Duodenal mucosa (tissue), 2 donors: ENCODE results near the gene GAL.

Experiments
- H3K27ac ChIP-seq: one replicate; pipeline ENCODE4 v1.7.0; 2013; ENCODE audit warnings: low read depth, low read length
- H3K27me3 ChIP-seq, 2 donors: one replicate each; pipeline ENCODE4 v1.7.0; 2013; ENCODE audit warnings: low read length in 2 of 2, control low read depth in 1 of 2; ENCODE audit not compliant: insufficient read depth in 2 of 2, control insufficient read depth in 1 of 2
- H3K36me3 ChIP-seq, 2 donors: one replicate each; pipeline ENCODE4 v1.7.0; 2013; ENCODE audit warnings: low read length in 2 of 2, control low read depth in 1 of 2; ENCODE audit not compliant: insufficient read depth in 2 of 2, control insufficient read depth in 1 of 2
- H3K4me1 ChIP-seq, 2 donors: one replicate each; pipeline ENCODE4 v1.7.0; 2013; ENCODE audit warnings: low read length in 2 of 2, control low read depth in 1 of 2; ENCODE audit not compliant: insufficient read depth in 2 of 2, control insufficient read depth in 1 of 2
- H3K4me3 ChIP-seq, 2 donors: one replicate each; pipeline ENCODE4 v1.7.0; 2013; ENCODE audit warnings: low read length in 2 of 2, low read depth in 1 of 2
- H3K9ac ChIP-seq, 2 donors: one replicate each; pipeline ENCODE4 v1.7.0; 2013; ENCODE audit warnings: low read length in 2 of 2, low read depth in 1 of 2
- H3K9me3 ChIP-seq, 2 donors: one replicate each; pipeline ENCODE4 v1.7.0; 2013; ENCODE audit warnings: low read length in 2 of 2, control low read depth in 1 of 2; ENCODE audit not compliant: control insufficient read depth in 1 of 2

The GAL gene

DNA sequence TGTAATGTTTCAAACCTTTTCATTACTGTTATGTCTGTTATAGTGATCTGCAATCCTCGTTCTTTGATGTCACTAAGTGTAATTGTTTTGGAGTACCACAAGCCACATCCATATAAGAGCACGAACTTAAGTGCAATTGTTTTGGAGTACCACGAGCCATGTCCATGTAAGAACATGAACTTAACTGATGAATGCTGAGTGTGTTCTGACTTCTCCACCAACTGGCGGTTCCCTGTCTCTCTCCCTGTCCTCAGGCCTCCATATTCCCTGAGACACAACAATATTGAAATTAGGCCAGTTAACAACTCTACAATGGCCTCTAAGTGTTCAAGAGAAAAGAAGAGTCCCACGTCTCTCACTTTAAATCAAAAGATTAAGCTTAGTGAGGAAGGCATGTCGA, 43.4 kb downstream of the GAL start:
- H3K4me1 ChIP-seq, result no peaks in the 10 kb centered on the region
- no peaks in the 10 kb centered on the region for H3K36me3 ChIP-seq

DNA sequence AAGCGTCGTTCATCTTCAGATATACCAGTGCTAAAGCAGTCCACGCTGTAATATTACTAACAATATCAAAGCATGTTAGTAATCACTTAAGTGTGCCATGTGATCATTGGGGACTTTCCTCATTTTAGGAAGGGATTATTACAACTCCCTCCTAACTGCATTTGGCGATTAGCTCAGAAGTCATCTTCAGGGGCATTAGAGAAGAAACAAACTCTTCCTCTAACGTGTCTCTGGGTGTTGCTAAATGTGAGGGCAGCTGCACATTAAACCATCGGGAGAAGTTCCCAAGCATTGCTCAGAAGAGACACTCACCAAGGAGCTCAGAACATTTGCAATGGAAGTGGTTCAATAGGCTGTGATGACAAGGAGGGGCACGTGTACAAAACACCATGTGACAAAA, 49.8 kb downstream of the GAL start:
- H3K4me3 ChIP-seq, result no peak overlapping the region
- H3K27ac ChIP-seq, result no peak overlapping the region
- H3K9ac ChIP-seq, result no peak overlapping the region
- H3K36me3 ChIP-seq, result no peaks in the 10 kb centered on the region
- peaks cover 0 to 3% of the 10 kb centered on the region in 2 donors for H3K27me3 ChIP-seq
- H3K9me3 ChIP-seq, result no peaks in the 10 kb centered on the region
- H3K4me1 ChIP-seq, result no peaks in the 10 kb centered on the region

More for the DNA sequence above, 43.4 kb downstream of the GAL start:
- Histone ChIP-seq H3K9ac (no peak overlapping the region), H3K4me3 (no peak overlapping the region), H3K27me3 (no peaks in the 10 kb centered on the region), H3K27ac (no peak overlapping the region), H3K9me3 (no peaks in the 10 kb centered on the region)

DNA sequence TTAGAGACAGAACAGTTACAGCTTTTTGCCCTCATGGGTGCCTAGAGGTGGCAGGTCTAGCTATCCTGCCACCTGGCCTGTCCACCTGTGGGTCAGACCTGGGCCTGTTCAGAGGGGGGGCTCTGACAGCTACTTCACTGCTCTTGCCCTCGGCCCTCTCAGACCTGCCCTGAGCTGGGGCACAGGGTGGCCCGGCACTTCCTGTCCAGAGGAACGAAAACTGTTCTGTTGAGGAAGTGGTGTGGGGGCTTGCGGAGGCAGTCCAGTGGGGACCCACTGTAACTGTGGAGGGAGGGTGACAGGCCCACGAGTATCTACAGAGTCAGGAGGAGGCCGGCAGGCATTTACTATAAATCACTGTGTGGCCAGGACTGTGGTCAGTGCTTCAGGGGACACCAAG, 50.8 kb downstream of the GAL start:
- H3K36me3 ChIP-seq, result no peaks in the 10 kb centered on the region

DNA sequence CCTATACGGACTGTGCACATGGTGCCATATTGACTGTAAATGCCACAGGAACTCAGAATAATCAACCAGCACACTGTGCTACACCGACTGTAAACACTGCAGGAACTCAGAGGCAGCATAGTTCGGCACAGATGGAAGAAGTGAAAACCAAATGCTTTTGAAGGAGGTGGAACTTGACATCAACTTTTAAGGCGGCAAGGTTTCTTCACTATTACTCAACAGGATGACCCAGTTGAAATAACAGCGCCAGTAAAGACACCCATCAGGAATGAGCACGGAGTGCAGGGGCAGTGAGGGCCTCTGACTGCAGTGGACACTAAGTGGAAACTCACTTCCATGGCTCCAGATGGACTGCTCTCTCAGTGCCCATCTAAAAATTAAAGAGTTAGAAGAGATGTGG, 51.3 kb downstream of the GAL start:
- H3K4me3 ChIP-seq, result no peak overlapping the region
- H3K9me3 ChIP-seq, result no peaks in the 10 kb centered on the region
- no peaks in the 10 kb centered on the region for H3K36me3 ChIP-seq
- no peak overlapping the region for H3K27ac ChIP-seq
- H3K9ac ChIP-seq, result no peak overlapping the region
- peaks cover 0 to 3% of the 10 kb centered on the region in 2 donors for H3K27me3 ChIP-seq
- no peaks in the 10 kb centered on the region for H3K4me1 ChIP-seq

More for the DNA sequence above, 50.8 kb downstream of the GAL start:
- H3K27me3 ChIP-seq, result peaks cover 0 to 3% of the 10 kb centered on the region in 2 donors
- H3K9ac ChIP-seq, result no peak overlapping the region
- H3K4me1 ChIP-seq, result no peaks in the 10 kb centered on the region
- no peaks in the 10 kb centered on the region for H3K9me3 ChIP-seq
- no peak overlapping the region for H3K27ac ChIP-seq
- no peak overlapping the region for H3K4me3 ChIP-seq
